Activated naive CD4-positive, alpha-beta T cell treated with Interleukin-2 at 50 U/mL for 16 hours (primary cell): ENCODE measurements around the gene ESYT2.

Source experiments
- DNase-seq: peaks from one replicate; pipeline ENCODE4 v3.0.0-alpha.2; 2020

The ESYT2 gene

DNA sequence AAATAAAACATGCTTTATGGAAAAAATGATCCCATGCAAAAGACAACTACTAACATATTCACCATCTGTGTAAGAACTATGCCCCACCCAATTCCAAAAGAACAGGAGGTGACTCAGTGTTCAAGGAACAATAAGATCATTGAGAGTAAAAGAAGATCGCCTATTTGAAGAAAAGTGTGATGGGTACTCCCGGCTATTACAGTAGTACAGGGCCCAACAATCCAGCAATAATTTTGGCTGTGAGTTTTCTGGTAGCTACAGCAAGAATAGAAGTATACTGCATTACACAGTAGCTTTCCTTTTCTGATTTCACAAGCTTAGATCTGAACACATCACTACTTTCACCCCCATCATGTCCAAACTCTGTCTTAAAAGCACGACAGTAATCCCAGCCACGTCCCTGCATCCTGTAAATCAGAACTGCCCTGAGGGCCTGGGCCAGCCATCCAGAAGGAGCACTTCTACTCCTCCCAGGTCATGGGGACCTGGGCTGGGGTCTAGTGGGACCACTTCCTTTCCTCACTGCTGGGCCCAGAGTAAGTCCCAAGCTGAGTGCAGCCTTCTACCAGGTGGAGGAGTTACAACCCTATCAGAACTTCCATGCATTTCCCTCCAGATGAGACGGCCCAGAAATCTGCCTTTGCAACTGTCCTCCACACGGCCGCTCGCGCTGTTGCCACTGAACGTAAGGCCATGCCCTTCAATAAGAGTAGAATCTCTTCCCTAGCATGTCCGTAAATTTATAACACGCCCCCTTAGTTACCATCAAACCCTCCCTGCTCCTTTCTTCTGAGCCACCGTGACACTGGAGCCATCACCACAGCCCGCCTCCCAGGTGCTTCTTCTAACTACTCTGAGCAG, 7.9 kb downstream of the ESYT2 start:
- DNase-seq = no peak

DNA sequence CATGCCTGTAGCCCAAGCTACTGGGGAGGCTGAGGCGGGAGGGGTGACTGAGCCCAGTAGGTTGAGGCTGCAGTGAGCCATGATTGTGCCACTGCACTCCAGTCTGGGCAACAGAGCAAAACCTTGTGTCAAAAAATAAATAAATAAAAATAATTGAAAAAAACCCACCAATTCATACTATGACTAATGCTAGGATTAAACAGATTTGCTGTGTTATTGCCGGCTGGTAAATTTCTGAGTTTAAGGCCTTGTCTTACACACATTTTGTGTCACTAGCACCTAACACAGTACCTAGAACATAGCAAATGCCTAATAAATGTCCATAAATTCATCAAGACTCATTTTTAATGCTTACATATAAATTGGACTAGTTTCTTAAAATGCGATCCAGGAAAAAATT, 8.7 kb downstream of the ESYT2 start:
- no peak for DNase-seq

DNA sequence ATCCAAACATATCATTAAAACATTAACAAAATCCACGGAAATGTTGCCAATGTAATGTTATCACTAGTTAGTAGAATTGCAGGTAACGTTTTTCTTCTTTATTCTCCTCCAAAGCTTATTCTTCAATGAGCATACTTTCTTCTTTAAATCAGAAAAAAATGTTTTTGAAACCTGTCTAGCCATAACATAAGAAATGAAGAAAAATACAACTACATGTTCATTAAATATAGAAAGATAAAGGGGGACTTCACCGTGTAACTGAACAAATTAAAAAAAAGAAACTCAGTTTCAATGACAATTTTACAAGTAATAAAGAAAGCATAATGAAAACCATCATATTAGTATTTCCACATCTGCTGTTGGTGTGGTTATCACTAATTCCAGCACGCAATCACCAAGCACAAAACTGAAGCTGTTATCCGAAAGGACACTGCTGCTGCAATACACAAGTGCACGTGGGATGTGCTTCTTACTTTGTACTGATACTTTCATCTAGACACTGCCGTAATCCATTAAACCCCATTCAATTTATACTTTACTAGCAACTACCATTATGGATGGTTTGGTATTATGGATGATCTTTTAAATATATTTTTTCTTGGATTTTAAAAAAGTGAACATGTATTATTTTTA, 9.6 kb downstream of the ESYT2 start:
- DNase-seq = peak; percentile 46

DNA sequence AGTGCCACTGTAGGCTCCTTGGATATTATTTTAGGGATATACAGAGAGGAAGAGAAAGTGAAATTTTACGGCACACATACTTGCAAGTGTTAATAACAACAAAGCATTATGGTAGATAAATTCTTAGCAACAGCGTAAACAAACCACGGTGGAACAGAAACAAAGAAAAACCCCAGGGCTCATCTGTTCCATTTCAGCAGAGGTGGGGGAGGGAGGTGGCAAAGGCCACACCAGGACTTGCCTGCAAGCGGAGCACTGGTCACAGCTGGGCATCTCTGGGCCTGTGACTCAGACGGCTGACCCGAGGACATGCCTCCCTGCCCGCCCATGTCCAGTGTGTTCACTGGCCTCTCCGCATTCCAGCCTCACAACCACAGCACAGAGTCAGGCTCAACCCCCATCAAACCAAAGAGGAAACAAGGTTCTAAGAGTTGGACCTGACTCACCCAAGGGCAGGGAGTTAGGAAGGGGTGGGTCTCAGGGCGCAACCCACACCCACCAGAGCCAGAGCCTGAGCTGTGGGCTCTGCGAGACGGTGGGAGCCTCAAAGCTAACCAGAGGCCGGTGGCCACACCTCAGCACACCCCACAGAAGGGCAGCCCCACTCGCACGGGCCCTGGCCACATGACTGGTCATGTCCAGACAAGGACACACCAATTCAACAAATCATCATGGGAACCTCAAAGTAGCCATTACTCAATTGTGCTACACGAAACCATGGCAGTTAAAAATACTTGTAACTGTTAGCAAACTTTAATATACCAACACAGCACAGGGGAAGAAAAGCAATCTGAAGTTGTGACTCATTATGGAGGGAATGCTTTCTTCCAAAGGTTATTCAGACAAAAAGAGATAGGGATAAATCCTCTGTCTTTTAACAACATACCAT, 10.7 kb downstream of the ESYT2 start:
- peak; percentile 78 for DNase-seq

DNA sequence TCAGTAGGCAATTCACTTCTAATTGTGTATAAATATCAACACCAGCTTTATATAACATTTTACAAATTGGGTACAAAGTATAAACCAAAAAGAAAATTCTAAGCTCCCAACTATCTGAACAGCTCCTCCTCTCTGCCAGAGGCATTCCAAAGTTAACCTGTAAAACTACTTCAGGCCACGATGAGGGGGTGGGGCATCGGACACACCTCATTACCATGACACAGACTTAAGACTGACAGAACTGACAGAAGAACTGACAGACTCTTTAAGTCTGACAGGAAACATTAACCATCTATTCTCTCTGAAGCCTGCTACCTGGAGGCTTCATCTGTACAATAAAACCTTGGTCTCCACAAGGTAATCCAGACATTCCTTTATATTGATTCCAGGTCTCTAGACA, 12.3 kb downstream of the ESYT2 start:
- DNase-seq = no peak

DNA sequence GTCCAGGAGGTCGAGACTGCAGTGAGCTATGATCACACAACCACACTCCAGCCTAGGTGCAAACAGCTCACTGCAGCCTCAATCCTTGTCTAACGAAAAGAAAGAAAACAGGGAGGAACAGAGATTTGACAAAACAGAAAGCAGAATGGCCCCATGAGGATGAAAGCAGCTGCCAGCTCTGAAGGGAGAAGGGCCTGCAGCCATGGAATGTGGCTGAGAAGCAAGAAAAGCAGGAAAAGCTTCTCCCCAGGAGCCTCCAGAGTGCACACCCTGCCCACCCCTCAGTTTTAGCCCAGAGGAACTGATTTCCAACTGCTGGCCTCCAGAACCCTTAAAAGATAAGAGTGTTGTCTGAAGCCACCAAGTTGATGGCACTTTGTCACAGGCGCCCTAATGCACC, 13.0 kb downstream of the ESYT2 start:
- no peak for DNase-seq

DNA sequence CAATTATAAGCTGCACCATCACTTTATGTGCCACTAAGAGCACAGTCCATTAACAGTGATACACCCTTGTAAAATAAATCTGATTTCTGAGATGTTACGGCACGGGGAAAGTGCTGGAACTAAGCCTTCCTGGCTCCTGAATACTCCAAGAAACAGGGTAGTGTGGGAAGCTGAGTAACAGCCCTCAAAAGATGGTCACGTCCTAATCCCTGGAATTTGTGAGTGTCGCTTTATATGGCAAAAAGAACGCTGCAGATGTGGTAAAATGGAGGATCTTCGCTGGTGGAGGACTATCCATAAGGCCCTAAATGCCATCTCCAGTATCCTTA, 13.5 kb downstream of the ESYT2 start:
- DNase-seq = no peak

DNA sequence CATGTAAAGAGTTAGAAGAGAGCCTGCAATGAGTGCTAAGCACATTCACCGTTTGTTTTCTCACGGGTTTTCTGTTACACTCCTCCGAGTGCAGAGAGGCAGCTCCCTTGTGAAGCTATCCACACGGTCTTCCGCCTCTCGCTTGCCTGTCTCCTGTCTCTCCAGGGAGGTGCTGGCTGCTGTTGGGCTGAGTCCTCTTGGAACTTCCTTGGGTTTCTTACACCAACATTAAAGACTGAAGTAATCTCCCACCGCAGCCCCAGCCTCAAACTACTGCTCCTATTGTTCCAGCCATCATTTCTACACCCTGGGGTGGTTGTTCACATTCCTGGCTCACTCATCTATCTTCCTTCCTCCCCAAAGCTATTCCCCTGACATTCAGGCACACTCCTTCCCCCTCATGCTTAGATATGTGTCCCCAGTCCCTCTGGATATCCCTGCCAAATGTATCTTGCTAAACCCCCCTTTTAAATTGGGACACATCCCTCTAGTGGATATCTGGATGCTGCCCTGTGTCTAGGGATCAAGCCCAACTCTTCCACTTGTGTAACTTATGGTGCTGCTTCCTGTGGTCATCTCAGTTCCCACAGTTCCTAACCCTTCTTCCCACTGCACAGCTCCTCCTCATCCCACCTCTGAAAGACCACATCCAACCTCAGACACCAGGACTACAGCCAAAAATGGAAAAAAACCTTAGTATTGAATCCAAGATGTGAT, 14.1 kb downstream of the ESYT2 start:
- no peak for DNase-seq

DNA sequence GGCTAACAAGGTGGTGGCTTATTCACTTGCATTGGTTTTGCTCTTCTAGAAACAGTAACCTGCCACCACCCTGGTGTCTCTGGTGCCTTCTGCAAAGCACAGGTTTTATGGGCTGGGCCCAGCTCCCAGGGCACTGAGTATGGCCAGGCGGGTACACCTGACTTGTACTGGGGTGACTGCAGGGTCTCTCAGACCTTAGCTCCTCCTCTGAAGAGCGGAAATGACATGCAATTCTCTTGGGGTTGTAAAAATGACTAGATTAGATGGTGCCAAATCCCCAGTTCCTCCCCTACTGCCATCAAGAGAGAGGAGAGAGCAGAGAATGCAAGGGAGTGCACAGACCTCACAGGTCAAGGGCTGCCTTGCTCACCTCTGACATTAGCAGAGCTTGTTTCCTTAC, 14.7 kb downstream of the ESYT2 start:
- no peak for DNase-seq

DNA sequence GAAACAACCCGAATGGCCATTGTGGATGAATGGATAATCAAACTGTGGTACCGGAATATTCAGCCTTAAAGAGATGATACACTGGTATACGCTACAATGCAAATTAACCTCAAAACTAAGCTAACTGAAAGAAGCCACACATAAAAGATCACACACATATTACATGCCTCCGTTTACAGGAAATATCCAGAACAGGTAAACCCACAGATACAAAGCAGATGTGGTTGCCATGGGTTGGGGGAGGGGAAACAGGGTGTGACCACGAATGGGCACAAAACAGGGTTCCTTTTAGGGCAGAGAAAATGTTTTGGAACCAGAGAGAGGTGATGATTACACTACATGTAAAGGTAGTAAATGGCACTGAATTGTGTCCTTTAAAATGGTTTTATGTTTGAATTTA, 16.6 kb downstream of the ESYT2 start:
- DNase-seq = peak; percentile 65

DNA sequence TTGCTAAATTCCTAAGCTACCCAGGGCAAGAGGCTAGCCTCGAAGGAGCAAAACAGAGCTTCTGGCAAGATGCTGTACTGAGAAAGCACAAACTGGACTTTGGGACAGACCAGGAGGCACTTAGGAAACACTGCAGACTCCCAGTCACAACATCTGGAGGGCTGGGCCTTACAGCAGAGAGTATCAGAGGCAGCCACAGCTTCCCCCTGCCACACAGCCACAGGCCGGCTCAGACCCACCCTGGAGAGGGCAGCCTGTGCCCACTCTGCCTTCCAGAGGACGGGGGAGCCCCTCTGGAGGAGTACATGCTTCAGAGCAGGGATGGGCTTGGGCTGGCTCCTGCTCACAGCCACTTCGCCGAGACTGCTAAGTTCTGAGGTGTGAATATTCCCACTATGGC, 17.4 kb downstream of the ESYT2 start:
- DNase-seq = no peak

DNA sequence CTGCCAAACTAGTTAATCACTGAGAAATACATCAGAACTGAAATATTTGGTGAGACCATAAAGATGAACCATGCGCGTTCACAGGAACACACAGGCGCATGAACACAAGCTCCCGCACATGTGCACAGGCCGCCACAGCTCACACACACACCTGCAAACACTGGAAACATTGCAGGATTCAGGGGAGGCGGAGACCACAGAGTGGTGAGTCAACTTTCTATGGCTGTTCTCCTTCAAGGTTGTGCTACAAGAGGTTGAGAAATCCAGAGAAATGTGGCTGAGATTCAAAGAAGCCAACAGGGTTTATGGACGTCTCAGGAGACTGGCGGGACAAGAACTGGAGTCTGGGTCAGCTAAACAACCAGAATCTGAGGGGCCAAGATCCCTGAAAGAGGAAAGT, 17.8 kb downstream of the ESYT2 start:
- peak; percentile 62 for DNase-seq

DNA sequence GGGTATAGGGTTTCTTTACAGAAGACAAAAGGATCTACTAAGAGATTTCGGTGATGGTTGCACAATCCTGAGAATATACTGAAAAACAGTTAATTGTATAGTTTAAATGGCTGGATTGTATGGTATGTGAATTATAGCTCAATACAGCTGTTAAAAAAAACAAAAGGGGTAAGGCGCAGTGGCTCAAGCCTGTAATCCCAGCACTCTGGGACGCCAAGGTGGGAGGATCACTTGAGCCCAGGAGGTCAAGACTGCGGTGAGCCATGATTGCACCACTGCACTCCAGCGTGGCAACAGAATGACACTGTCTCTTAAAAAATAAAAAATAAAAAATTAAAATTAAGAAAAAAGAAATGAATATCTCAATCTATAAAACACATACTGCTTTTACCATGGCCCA, 18.5 kb downstream of the ESYT2 start:
- DNase-seq = no peak

DNA sequence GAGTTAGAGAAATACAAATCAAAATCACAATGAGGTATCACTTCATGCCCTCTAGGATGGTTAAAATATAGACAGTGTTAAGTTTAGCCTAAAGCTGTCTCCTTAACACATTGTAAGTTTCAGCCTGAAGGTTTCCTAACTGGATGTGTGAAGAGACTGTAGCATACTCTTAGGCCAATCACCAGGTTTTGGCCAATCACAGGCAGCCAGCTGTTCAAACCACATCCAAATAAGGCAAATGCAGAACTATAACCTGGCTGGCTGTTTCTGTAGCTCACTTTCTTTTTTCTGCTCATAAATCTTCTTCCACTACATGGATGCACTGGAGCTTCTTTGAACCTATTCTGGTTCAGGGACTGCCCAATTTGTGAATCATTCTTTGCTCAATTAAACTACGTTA, 19.7 kb downstream of the ESYT2 start:
- no peak for DNase-seq

DNA sequence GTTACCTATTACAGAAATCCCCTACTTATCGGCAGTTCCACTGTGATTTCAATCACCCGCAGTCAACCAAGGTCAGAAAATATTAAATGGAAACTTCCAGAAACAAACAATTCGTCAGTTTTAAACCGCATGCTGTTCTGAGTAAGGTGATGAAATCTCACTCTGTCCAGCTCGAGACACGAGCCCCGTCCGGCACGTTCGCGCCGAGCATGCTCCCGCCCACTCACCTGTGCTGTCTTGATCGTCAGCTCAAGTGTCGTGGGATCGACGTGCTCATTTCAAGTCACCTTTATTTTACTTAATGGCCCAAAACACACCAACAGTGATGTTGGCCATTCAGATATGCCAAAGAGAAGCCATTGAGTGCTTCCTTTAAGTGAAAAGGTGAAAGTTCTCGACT, 21.2 kb downstream of the ESYT2 start:
- DNase-seq = no peak

DNA sequence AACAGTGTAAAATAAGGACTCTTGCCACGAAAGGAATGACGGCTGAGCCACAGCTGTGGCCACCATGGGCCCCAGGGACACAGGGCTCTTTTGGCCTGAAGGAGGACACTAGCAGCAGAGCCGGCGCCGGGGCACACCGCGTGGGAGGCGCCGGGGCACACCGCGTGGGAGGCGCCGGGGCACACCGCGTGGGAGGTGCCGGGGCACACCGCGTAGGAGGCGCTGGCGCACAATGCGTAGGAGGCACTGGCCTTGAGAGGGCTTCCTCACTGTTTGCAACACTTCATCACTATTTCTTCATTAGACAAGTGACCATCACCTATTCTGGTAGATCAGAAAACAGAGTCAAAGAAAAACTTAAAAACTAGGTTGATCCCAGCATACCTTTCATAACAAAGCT, 23.4 kb downstream of the ESYT2 start:
- DNase-seq = no peak

DNA sequence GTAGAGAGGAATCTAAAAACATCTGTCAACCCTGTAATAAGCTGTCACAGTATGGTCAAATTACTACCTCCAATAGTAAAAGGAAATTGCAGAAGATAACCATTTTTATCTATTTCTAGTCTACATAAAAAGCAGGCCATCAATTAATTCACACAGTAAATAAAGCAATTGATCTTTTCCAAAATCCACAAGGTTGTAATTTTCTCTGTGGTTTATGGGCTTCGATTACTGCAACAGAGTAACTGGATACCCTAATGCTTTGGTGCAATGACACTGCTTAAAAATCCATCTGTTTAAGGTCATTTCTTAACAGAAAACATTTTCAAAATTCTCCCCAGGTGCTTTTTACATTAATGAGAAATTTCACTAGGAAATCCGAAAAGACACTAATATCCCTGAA, 23.9 kb downstream of the ESYT2 start:
- DNase-seq = no peak

DNA sequence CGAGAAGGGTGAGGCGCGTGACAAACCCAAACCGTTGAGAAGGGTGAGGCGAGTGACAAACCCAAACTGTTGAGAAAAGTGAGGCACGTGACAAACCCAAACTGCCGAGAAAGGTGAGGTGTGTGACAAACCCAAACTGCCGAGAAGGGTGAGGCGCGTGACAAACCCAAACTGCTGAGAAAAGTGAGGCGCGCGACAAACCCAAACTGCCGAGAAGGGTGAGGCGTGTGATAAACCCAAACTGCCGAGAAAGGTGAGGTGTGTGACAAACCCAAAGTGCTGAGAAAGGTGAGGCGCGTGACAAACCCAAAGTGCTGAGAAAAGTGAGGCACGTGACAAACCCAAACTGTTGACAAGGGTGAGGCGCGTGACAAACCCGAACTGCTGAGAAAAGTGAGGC, 25.0 kb downstream of the ESYT2 start:
- DNase-seq = no peak

DNA sequence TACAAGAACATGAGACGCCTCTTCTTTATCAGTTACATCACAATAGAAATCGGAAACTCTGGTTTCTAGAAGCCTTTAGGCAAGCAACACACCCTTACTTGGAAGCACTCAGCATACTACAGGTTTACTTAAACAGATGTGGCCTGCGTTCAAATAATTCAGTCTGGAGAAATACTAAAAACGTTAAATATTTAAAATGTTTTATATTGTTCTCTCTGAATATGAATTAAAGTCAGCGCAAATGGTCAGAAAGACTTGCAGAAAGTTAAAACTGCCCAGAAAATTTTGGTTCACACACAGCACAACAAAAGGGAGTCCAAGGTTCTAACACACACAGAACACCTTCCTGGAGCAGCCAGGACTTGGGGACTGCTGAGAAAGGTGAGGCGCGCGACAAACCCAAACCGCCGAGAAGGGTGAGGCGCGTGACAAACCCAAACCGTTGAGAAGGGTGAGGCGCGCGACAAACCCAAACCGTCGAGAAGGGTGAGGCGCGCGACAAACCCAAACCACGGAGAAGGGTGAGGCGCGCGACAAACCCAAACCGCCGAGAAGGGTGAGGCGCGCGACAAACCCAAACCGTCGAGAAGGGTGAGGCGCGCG, 25.8 kb downstream of the ESYT2 start:
- DNase-seq = no peak

DNA sequence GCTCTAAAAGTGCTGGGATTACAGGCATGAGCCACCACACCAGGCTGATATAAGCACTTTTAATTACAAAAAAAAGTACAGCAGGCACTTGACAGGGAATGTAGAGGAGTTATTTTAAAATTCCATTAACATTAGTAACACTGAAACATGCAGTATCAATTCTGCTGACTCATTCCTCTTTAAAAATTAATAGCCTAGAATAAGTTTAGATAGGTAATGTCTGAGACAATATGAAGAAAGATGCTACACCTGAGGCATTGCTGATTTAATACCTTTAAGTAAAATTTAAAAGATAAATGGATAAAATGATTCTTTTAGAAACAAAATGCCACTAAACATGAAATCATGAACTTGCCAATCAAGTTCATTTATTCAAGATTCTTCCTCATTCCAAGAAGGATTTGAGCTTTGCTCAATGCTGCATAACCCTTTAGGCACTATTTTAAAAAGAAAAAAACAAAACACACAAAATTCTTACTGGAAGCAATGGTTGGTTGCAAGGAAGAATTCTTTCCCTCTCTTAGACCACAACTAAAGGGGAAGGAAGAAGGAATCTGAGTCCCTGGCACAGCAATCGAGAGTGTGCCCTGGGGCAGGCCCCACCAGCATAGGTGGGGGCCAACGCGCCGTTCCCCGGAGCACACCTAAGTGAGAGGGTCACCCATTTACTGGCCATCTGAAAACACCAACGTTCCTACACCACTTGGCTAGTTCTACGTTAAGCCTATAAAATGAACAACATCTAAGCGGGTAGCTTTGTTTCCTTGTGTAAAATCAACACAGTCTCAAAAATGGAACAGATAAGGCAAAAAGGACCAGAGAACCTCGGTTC, 26.6 kb downstream of the ESYT2 start:
- no peak for DNase-seq

DNA sequence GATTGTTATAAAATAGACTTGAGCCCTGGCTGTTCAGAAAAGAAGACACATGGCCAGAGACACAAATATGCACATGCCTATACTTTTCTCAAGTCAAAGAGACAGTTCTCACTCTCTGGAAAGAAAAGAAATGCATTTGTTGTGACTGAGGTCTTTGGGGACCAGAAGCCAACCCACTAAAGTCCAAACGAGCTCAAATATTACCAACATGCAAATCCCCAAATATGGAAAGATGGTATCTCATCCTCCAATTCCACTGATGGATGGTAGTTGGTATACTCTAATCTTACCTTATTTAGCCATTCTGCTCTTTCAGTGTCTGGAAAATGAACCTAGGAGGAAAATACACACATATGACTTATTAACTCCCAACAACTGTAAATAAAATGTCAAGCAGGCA, 30.6 kb downstream of the ESYT2 start:
- no peak for DNase-seq

DNA sequence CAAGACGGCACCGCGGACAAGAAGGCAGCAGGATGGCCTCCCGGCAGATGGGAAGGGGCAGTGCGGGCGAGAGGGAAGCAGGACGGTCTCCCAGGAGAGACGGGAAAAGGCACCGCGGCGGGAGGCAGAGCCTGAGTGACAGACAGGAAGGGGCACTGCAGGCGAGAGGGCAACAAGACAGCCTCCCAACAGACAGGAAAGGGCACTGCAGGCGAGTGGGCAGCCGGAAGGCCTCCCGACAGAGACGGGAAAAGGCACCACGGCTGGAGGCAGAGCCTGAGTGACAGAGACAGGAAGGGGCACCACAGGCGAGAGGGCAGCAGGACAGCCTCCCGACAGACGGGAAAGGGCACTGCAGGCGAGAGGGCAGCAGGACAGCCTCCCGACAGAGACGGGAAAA, 32.6 kb downstream of the ESYT2 start:
- no peak for DNase-seq
